Effector memory CD4-positive, alpha-beta T cell (primary cell): ENCODE results near the gene EFHC2.

Source experiments
- DNase-seq, 3 donors: peaks; one replicate each; pipeline ENCODE4 v3.0.0-alpha.2; 2020
- H3K27ac ChIP-seq: 2 replicates; pipeline ENCODE4 v1.7.0; 2013; ENCODE audit warnings: mild to moderate bottlenecking, low read length, moderate library complexity; ENCODE audit not compliant: insufficient read depth, poor library complexity, severe bottlenecking
- H3K27me3 ChIP-seq: replicated peaks from 2 replicates; pipeline ENCODE4 v1.7.0; 2013; ENCODE audit warnings: mild to moderate bottlenecking, low read length; ENCODE audit not compliant: insufficient read depth, control insufficient read depth, poor library complexity, severe bottlenecking
- H3K36me3 ChIP-seq: 2 replicates; pipeline ENCODE4 v1.7.0; 2013; ENCODE audit warnings: mild to moderate bottlenecking, low read length, moderate library complexity; ENCODE audit not compliant: control insufficient read depth, insufficient read depth
- H3K4me1 ChIP-seq: 2 replicates; pipeline ENCODE4 v1.7.0; 2013; ENCODE audit warnings: low read length, mild to moderate bottlenecking; ENCODE audit not compliant: control insufficient read depth, insufficient read depth, poor library complexity, severe bottlenecking
- H3K4me3 ChIP-seq: 2 replicates; pipeline ENCODE4 v1.7.0; 2013; ENCODE audit warnings: low read length, low read depth, mild to moderate bottlenecking; ENCODE audit not compliant: insufficient read depth, poor library complexity, severe bottlenecking
- H3K9me3 ChIP-seq: 2 replicates; pipeline ENCODE4 v1.7.0; 2013; ENCODE audit warnings: mild to moderate bottlenecking, low read length, moderate library complexity; ENCODE audit not compliant: control insufficient read depth

Gene EFHC2

GRCh38 chrX:44143061-44143602, 200.3 kb downstream of the EFHC2 start:
- H3K36me3 ChIP-seq = no peaks in the 10 kb centered on the region
- no peaks in the 10 kb centered on the region for H3K4me1 ChIP-seq
- H3K4me3 ChIP-seq = no peak overlapping the region
- no peaks in the 10 kb centered on the region for H3K9me3 ChIP-seq
- no peak for DNase-seq
- no peak overlapping the region for H3K27ac ChIP-seq
- H3K27me3 ChIP-seq = no peaks in the 10 kb centered on the region

GRCh38 chrX:44130189-44130588, 213.3 kb downstream of the EFHC2 start:
- no peaks in the 10 kb centered on the region for H3K27me3 ChIP-seq
- no peaks in the 10 kb centered on the region for H3K9me3 ChIP-seq
- no peaks in the 10 kb centered on the region for H3K4me1 ChIP-seq
- H3K4me3 ChIP-seq = no peak overlapping the region
- no peak for DNase-seq
- H3K27ac ChIP-seq = no peak overlapping the region
- H3K36me3 ChIP-seq = no peaks in the 10 kb centered on the region

- Histone ChIP-seq H3K36me3 (no peaks in the 10 kb centered on the region), H3K27ac (no peak overlapping the region), H3K4me3 (no peak overlapping the region), H3K27me3 (no peaks in the 10 kb centered on the region), H3K9me3 (no peaks in the 10 kb centered on the region), H3K4me1 (no peaks in the 10 kb centered on the region)
- DNase-seq = no peak
These were observed 230.1 kb downstream of the EFHC2 start for GRCh38 chrX:44113337-44113736.

GRCh38 chrX:44106864-44107263, 236.6 kb downstream of the EFHC2 start:
- H3K4me3 ChIP-seq = no peak overlapping the region
- no peaks in the 10 kb centered on the region for H3K9me3 ChIP-seq
- no peaks in the 10 kb centered on the region for H3K36me3 ChIP-seq
- H3K4me1 ChIP-seq = no peaks in the 10 kb centered on the region
- H3K27me3 ChIP-seq = no peaks in the 10 kb centered on the region
- no peak overlapping the region for H3K27ac ChIP-seq
- DNase-seq = no peak

GRCh38 chrX:44105228-44105913, 238.1 kb downstream of the EFHC2 start:
- Histone ChIP-seq H3K27me3 (no peaks in the 10 kb centered on the region), H3K27ac (no peak overlapping the region), H3K36me3 (no peaks in the 10 kb centered on the region), H3K4me3 (no peak overlapping the region), H3K4me1 (no peaks in the 10 kb centered on the region), H3K9me3 (no peaks in the 10 kb centered on the region)
- DNase-seq = no peak

DNA sequence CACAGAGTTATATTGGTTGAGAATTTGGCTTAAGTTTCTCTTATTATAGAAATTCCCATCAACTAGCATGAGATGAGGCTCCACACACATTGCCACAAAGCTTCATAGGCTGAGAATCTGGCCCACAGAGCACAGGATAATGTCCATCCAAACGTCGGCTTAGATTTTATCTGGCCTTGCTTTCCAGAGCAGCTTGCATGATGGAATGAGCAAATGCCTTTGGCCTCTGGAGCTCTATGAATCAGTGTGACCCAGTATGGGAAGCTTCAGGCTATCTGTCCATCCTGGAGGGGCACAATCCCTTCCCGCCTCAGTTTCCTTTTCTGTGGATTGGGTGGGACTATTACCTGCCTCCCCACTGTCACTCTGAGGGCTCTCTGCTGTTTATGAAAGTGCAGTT, 238.8 kb downstream of the EFHC2 start:
- DNase-seq = no peak
- Histone ChIP-seq H3K27ac (no peak overlapping the region), H3K4me1 (no peaks in the 10 kb centered on the region), H3K9me3 (no peaks in the 10 kb centered on the region), H3K4me3 (no peak overlapping the region), H3K36me3 (no peaks in the 10 kb centered on the region), H3K27me3 (no peaks in the 10 kb centered on the region)

GRCh38 chrX:44101281-44101680, 242.2 kb downstream of the EFHC2 start:
- no peak for DNase-seq
- Histone ChIP-seq H3K4me1 (no peaks in the 10 kb centered on the region), H3K27me3 (no peaks in the 10 kb centered on the region), H3K4me3 (no peak overlapping the region), H3K9me3 (no peaks in the 10 kb centered on the region), H3K27ac (no peak overlapping the region), H3K36me3 (no peaks in the 10 kb centered on the region)

DNA sequence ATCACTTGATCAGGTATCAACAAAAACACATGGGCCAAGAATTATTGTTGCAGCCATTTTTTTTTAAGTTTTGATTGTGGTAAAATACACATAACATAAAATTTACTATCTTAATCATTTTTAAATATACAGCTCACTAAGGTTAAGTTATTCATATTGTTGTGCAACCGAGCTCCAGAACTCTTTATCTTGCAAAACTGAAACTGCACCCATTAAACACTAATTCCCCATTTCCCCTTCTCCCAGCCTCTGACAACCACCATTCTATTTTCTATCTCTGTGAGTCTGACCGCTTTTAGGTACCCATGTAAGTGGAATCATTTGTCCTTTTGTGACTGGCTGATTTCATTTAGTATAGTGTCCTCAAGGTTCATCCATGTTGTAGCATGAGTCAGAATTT, 244.1 kb downstream of the EFHC2 start:
- H3K4me3 ChIP-seq = no peak overlapping the region
- H3K9me3 ChIP-seq = no peaks in the 10 kb centered on the region
- H3K36me3 ChIP-seq = no peaks in the 10 kb centered on the region
- no peaks in the 10 kb centered on the region for H3K27me3 ChIP-seq
- no peak overlapping the region for H3K27ac ChIP-seq
- no peaks in the 10 kb centered on the region for H3K4me1 ChIP-seq
- DNase-seq = no peak
